Mesothelial cell of epicardium (in vitro differentiated cells): ENCODE results near the gene AMBRA1. TPM values are rescaled to one million over a fixed set of nuclear protein-coding genes. Genes with fewer than 3 reads are reported as not detected.
A peak's percentile ranks its signal among the peaks of the same experiment; 100 is the strongest.

ENCODE experiments used
- DNase-seq, 2 experiments: peaks; one replicate each; pipeline ENCODE4 v3.0.0; 2021; ENCODE audit warnings: low spot score in 2 of 2; ENCODE audit not compliant: unreplicated experiment in 2 of 2
- H3K27ac Mint-ChIP-seq: 2 replicates; pipeline ENCODE4 v1.8.0; 2021; ENCODE audit warnings: mixed read lengths
- H3K27me3 Mint-ChIP-seq: 2 replicates; pipeline ENCODE4 v1.8.0; 2021; ENCODE audit warnings: low read depth, mixed read lengths
- H3K36me3 Mint-ChIP-seq: 2 replicates; pipeline ENCODE4 v1.8.0; 2021; ENCODE audit warnings: mixed read lengths
- H3K4me1 Mint-ChIP-seq: 2 replicates; pipeline ENCODE4 v1.8.0; 2021; ENCODE audit warnings: mixed read lengths
- H3K4me3 Mint-ChIP-seq: 2 replicates; pipeline ENCODE4 v1.8.0; 2021; ENCODE audit warnings: mild to moderate bottlenecking, moderate library complexity, mixed read lengths
- H3K9me3 Mint-ChIP-seq: 2 replicates; pipeline ENCODE4 v1.8.0; 2021; ENCODE audit warnings: mixed read lengths
- CTCF ChIP-seq: fragments of 200-600 bp; sonication (generic); IDR thresholded peaks from one replicate; pipeline ENCODE4 v1.5.0; 2021; ENCODE audit warnings: antibody characterized with exemption; ENCODE audit not compliant: unreplicated experiment
- total RNA-seq: library from RNA; stranded (reverse); gene quantifications from 3 replicates; pipeline ENCODE4 v1.2.1, GENCODE V29; 2021

The AMBRA1 gene
- total RNA-seq, 1 donor from 2014 or later: 48.4 TPM

- Mint-ChIP-seq H3K27ac (no peak overlapping the region), H3K4me3 (peak overlapping the region; percentile 69), H3K4me1 (peaks cover 29% of the 10 kb centered on the region), H3K9me3 (no peaks in the 10 kb centered on the region), H3K27me3 (peaks cover 50% of the 10 kb centered on the region), H3K36me3 (peaks cover 8% of the 10 kb centered on the region)
- DNase-seq: peak; percentile 81 to 95
- no peak for TF ChIP-seq CTCF
Measured at GRCh38 chr11:46392421-46393230, 201.2 kb downstream of the AMBRA1 start.

DNA sequence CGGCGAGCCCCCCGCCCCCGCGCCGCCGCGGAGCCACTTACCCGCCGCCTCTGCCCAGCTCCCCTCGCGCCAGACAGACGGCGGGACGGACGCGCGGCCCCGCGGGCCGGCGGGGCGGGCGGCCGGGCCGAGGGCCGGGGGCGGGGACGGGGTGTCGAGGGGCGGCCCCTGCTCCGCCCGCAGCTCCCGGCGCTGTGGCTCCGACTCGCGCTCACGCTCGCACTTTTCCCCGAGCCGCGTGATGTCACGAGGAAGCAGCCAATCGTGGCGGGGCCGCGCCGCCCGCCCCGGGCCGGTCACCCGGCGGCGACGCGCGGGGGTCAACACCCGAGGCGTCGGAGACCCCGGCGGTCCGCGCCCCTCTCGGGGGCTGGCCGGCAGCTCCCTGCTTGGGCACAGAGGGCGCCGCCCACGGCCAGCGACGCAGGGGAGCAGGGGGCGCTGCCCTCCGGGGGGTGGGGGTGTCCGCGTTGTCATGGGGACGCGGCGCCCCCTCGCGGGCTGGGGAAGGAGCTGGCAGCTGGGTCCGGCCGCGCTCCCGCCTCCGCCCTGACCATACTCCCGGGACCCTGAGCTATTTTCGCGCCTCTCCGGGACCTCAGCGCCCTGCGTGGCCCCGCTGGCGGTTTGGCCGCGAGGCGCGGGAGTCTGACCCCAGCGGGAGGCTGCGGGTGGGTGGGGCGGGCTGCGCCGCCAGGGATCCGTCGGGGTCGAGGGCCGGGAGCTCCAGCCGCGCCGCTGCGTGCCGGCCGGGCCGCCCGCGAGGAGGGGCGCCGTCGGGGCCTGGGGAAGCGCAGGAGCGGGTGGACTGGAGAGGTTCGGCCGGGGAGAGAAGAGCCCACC is 202.0 kb downstream of the AMBRA1 start, which contains the start of gene CHRM4:
Gene CHRM4 (minus strand): TSS at position 199 of the 843 bp plus-strand sequence. CDS start 5,219 bp downstream, outside the sequence.
- no peak for TF ChIP-seq CTCF
- H3K4me1 Mint-ChIP-seq: peaks cover 29% of the 10 kb centered on the region
- peak in 1 of 2 experiments; percentile 61 for DNase-seq
- H3K27me3 Mint-ChIP-seq: peaks cover 57% of the 10 kb centered on the region
- H3K9me3 Mint-ChIP-seq: no peaks in the 10 kb centered on the region
- H3K36me3 Mint-ChIP-seq: peaks cover 6% of the 10 kb centered on the region
- peak within 1 kb of the TSS; percentile 69 for H3K4me3 Mint-ChIP-seq
- H3K27ac Mint-ChIP-seq: no peak within 1 kb of the TSS

DNA sequence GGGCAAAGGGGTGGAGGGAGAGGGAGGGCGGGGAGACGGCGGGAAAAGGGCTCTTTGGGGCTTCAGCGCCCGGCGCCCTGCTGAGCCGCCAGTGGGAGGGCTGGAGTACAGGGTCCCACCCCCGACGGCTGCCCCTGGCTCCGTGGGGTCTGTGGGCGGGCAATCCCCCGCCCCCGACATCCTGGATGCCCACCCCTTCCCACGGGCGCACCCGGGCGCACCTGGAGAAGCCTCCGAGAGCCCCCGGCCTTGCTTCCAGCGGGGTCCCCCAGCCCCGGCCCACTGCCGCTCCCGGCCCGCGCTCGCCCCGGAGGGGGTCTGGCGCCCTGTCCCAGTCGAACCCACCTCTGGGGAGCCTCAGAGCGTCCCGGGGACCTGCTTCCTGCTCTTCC is 202.6 kb downstream of the AMBRA1 start:
- H3K27me3 Mint-ChIP-seq: peaks cover 63% of the 10 kb centered on the region
- H3K9me3 Mint-ChIP-seq: no peaks in the 10 kb centered on the region
- no peak overlapping the region for H3K27ac Mint-ChIP-seq
- H3K36me3 Mint-ChIP-seq: peaks cover 2% of the 10 kb centered on the region
- H3K4me3 Mint-ChIP-seq: no peak overlapping the region
- peaks cover 29% of the 10 kb centered on the region for H3K4me1 Mint-ChIP-seq
- TF ChIP-seq CTCF: no peak
- DNase-seq: no peak

GRCh38 chr11:46390331-46391171 is 203.3 kb downstream of the AMBRA1 start:
- DNase-seq: no peak
- TF ChIP-seq CTCF: no peak
- peaks cover 69% of the 10 kb centered on the region for H3K27me3 Mint-ChIP-seq

More at GRCh38 chr11:46390331-46391171, 203.3 kb downstream of the AMBRA1 start:
- H3K36me3 Mint-ChIP-seq: peaks cover 2% of the 10 kb centered on the region
- H3K9me3 Mint-ChIP-seq: no peaks in the 10 kb centered on the region
- H3K4me3 Mint-ChIP-seq: peak overlapping the region; percentile 62
- peaks cover 29% of the 10 kb centered on the region for H3K4me1 Mint-ChIP-seq
- H3K27ac Mint-ChIP-seq: no peak overlapping the region
